Gastrocnemius medialis (tissue), 4 donors: ENCODE measurements around the gene INSIG1. TPM values are rescaled to one million over a fixed set of nuclear protein-coding genes. Genes with fewer than 3 reads are reported as not detected.

ENCODE experiments used
- ATAC-seq, 2 donors: fragments of 150-250 bp; one replicate each; pipeline ENCODE4 v1.9.1; 2016
- DNase-seq, 2 donors: peaks; one replicate each; pipeline ENCODE4 v3.0.0-alpha.2; 2019
- H3K27ac ChIP-seq, 4 donors: fragments of 200-600 bp; sonication (generic); 1 replicate in 1 of 4; 2 replicates in 3 of 4; pipeline ENCODE4 v1.5.1; 2016 to 2018; ENCODE audit warnings: mild to moderate bottlenecking in 2 of 4, moderate library complexity in 1 of 4
- H3K27me3 ChIP-seq, 3 donors: fragments of 200-600 bp; sonication (generic) in 2 of 3; 1 replicate in 1 of 3; 2 replicates in 2 of 3; pipeline versions ENCODE4 v1.5.1 to v1.6.0; 2016 to 2019; ENCODE audit warnings: mild to moderate bottlenecking in 1 of 3, moderate library complexity in 1 of 3
- H3K36me3 ChIP-seq, 2 donors: fragments of 200-600 bp; sonication (generic) in 1 of 2; one replicate each; pipeline ENCODE4 v1.5.1; 2017 to 2018
- H3K4me1 ChIP-seq, 2 donors: fragments of 200-600 bp; sonication (generic) in 1 of 2; one replicate each; pipeline ENCODE4 v1.5.1; 2016 to 2017; ENCODE audit warnings: mild to moderate bottlenecking in 2 of 2
- H3K4me3 ChIP-seq, 4 donors: fragments of 200-600 bp; sonication (generic) in 3 of 4; 1 replicate in 1 of 4; 2 replicates in 3 of 4; pipeline ENCODE4 v1.5.1; 2016 to 2019; ENCODE audit warnings: mild to moderate bottlenecking in 2 of 4
- H3K9me3 ChIP-seq, 3 donors: fragments of 200-600 bp; sonication (generic) in 2 of 3; 1 replicate in 1 of 3; 2 replicates in 2 of 3; pipeline ENCODE4 v1.5.1; 2016 to 2019
- POLR2A ChIP-seq, 2 donors: fragments of 450-650 bp; IDR thresholded peaks; one replicate each; pipeline ENCODE4 v1.6.1; 2017; ENCODE audit warnings: antibody characterized with exemption in 2 of 2, mild to moderate bottlenecking in 2 of 2, moderate library complexity in 2 of 2
- in situ Hi-C, 4 donors: fragments of 200-750 bp; cut with MboI; loops; one replicate each; pipeline versions ENCODE4 v1.15.0 to v1.8.0; 2017; ENCODE audit warnings: low sequenced_read_pairs in 4 of 4
- intact Hi-C: fragments of 100-400 bp; cut with DNase I; formaldehyde crosslinking; loops from one replicate; pipeline ENCODE4 v1.15.1; 2023; ENCODE audit warnings: low total_unique reads
- total RNA-seq, 4 donors: library from RNA; depleted of rRNA; stranded (reverse); fragments of >200 nt; gene quantifications; one replicate each; pipeline versions ENCODE4 v1.1.0 to v1.2.3, GENCODE V29; 2016
- TF ChIP-seq, protein P1 (sequence below), 5 experiments: fragments of 450-650 bp in 3 of 5; fragments of 200-600 bp in 2 of 5; sonication (generic) in 2 of 5; IDR thresholded peaks in 4 of 5; conservative IDR thresholded peaks in 1 of 5; 1 replicate in 4 of 5; 2 replicates in 1 of 5; pipeline ENCODE4 v1.5.1; 2016 to 2019; ENCODE audit warnings: antibody characterized with exemption in 5 of 5, mild to moderate bottlenecking in 3 of 5, moderate library complexity in 3 of 5

The INSIG1 gene
- total RNA-seq, 4 donors from 2014 or later, result 11.1 to 15.9 (median 14.0) TPM

DNA sequence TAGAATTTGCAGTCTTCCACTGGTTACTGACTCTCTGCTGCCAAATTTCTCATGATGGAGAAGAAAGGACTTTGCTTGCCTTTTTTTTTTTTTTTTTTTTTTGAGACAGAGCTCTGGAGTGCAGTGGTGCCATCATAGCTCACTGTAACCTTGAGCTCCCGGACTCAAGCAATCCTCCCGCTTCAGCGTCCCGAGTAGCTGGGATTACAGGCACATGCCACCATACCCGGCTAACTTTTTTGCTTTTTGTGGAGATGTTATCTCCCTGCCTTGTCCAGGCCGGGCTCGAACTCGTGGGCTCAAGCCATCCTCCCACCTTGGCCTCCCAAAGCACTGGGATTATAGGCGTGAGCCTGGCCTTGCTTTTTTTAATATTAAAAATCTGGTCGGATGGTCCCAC is 6.2 kb downstream of the INSIG1 start:
- in situ Hi-C loops (no loop called here), intact Hi-C loops (no loop called here)

DNA sequence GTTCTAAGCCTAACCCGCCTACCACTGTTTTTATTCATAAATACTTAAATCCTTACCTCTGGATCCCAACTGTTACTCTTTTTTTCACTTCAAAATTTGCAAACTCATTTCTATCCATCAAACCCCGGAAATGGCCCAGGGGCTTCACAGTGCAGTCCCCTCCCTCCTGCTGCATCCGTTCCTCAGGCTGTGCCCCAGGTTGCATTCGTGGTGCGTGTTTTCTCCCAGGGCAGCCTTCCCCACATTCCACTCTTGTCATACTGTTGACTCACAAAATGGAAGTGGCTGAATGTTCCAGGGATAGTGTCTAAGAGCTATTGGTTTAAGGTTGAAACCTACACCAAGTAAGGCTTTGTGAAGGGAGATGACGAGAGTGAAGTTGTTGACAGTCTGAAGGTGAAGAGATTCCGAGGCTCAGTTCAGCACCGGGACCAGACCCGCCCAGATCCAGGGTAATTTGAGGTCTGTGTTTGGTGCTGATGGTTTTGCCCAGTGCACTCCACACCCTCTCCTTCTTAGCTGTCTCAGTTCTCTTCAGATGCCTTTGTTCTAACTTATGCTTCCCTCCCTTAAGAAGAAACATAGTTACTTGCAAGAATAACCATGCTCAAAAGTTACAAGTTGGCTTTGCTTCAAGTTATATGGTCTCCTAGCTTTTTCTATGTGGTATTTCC is 7.7 kb downstream of the INSIG1 start:
- no peak overlapping the region for H3K4me3 ChIP-seq
- intact Hi-C loops, result no loop called here
- DNase-seq, result no peak
- H3K27ac ChIP-seq, result no peak overlapping the region
- no peaks in the 10 kb centered on the region for H3K27me3 ChIP-seq
- H3K9me3 ChIP-seq, result no peaks in the 10 kb centered on the region
- TF ChIP-seq POLR2A (IDR thresholded peaks at IDR 0.05), result no peak
- TF ChIP-seq, protein P1, sequence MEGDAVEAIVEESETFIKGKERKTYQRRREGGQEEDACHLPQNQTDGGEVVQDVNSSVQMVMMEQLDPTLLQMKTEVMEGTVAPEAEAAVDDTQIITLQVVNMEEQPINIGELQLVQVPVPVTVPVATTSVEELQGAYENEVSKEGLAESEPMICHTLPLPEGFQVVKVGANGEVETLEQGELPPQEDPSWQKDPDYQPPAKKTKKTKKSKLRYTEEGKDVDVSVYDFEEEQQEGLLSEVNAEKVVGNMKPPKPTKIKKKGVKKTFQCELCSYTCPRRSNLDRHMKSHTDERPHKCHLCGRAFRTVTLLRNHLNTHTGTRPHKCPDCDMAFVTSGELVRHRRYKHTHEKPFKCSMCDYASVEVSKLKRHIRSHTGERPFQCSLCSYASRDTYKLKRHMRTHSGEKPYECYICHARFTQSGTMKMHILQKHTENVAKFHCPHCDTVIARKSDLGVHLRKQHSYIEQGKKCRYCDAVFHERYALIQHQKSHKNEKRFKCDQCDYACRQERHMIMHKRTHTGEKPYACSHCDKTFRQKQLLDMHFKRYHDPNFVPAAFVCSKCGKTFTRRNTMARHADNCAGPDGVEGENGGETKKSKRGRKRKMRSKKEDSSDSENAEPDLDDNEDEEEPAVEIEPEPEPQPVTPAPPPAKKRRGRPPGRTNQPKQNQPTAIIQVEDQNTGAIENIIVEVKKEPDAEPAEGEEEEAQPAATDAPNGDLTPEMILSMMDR (IDR thresholded peaks at IDR 0.05 in 4 of 5, conservative IDR thresholded peaks at IDR 0.05 in 1 of 5), result no peak
- peaks cover 0 to 28% of the 10 kb centered on the region in 2 donors for H3K36me3 ChIP-seq
- no peak for ATAC-seq
- H3K4me1 ChIP-seq, result no peaks in the 10 kb centered on the region
- in situ Hi-C loops, result no loop called here

More for the DNA sequence above, 6.2 kb downstream of the INSIG1 start:
- DNase-seq (no peak), ATAC-seq (no peak)
- TF ChIP-seq, protein P1 (IDR thresholded peaks at IDR 0.05 in 4 of 5, conservative IDR thresholded peaks at IDR 0.05 in 1 of 5), result no peak
- TF ChIP-seq POLR2A (IDR thresholded peaks at IDR 0.05), result no peak
- peaks cover 9 to 12% of the 10 kb centered on the region in 2 donors for H3K4me1 ChIP-seq
- no peak overlapping the region for H3K4me3 ChIP-seq
- H3K27ac ChIP-seq, result no peak overlapping the region
- peaks cover 0 to 21% of the 10 kb centered on the region in 2 donors for H3K36me3 ChIP-seq
- no peaks in the 10 kb centered on the region for H3K27me3 ChIP-seq
- H3K9me3 ChIP-seq, result no peaks in the 10 kb centered on the region

DNA sequence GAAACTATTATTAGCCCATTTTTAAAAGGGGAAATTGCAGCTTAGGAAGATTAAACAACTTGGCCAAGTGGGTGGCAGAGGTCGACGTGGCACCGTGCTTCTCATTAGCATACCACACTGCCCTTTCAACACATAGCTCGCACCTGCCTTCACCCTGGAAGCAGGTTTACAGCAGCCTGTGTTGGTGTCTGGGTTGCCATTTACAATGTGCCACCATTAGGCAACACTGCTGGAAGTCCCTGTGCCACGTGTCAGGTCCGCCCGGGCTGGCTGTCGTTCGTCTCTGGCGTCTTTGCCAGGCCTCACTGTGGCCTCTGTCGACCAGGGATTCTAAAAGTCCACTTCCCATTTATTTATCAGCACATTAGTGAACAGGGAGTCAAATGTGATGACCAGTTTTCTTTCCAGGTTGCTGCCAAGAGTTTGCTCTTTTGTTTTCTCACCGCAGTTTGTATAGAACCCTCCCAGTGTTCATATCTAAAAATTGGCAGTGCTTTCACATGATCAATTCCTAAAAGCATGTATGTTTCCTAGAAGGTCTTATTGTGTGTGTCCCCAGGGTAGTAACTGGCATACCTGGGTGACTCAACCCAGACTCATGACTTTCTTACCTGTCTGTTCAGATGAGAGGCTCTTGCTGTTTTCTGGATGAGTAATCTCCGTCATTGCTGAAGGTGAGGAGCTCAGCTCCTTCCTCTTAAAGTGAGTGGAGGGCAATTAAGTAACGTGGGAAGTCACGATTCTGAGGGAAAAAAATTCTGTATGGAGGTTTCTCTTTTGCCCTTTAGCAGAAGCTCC is 9.2 kb downstream of the INSIG1 start:
- no peak for ATAC-seq
- DNase-seq, result no peak
- Histone ChIP-seq H3K4me1 (no peaks in the 10 kb centered on the region), H3K36me3 (peaks cover 0 to 28% of the 10 kb centered on the region in 2 donors), H3K27me3 (no peaks in the 10 kb centered on the region), H3K4me3 (no peak overlapping the region), H3K9me3 (no peaks in the 10 kb centered on the region), H3K27ac (no peak overlapping the region)
- intact Hi-C loops (no loop called here), in situ Hi-C loops (no loop called here)
- TF ChIP-seq POLR2A (IDR thresholded peaks at IDR 0.05), result no peak
- TF ChIP-seq, protein P1 (IDR thresholded peaks at IDR 0.05 in 4 of 5, conservative IDR thresholded peaks at IDR 0.05 in 1 of 5), result no peak

DNA sequence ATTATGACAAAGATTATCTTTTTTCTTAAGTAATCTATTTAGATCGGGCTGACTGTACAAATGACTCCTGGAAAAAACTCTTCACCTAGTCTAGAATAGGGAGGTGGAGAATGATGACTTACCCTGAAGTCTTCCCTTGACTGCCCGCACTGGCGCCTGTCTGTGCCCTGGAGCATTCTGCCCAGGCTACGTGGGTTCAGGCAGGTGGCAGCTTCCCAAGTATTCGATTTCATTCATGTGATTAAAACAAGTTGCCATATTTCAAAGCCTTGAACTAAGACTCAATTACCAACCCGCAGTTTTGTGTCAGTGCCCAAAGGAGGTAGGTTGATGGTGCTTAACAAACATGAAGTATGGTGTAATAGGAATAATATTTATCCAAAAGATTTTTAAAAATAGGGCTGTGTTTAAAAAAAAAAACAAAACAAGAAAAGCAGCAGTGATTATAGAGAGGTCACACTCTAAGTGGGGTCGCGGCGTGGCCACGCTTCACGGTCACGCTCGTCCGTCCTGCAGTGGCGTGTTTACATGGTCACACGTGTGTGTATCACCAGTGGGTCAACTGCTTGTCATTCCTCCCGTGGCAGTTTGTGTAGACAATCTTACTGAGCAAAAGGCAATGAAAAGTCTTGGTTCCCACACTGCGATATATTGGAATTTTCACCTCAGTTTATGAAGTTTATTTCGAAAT is 10.8 kb downstream of the INSIG1 start:
- DNase-seq (no peak), ATAC-seq (no peak)
- TF ChIP-seq POLR2A (IDR thresholded peaks at IDR 0.05), result no peak
- TF ChIP-seq, protein P1 (IDR thresholded peaks at IDR 0.05 in 4 of 5, conservative IDR thresholded peaks at IDR 0.05 in 1 of 5), result no peak
- H3K4me1 ChIP-seq, result no peaks in the 10 kb centered on the region
- no peaks in the 10 kb centered on the region for H3K27me3 ChIP-seq
- no peak overlapping the region for H3K27ac ChIP-seq
- H3K4me3 ChIP-seq, result no peak overlapping the region
- no peaks in the 10 kb centered on the region for H3K9me3 ChIP-seq
- intact Hi-C loops (no loop called here), in situ Hi-C loops (no loop called here)
- peaks cover 0 to 28% of the 10 kb centered on the region in 2 donors for H3K36me3 ChIP-seq
